HPDE6-E6E7 (cell line): Measurements from ENCODE around the gene DUXA.
A peak's percentile ranks its signal among the peaks of the same experiment; 100 is the strongest.
"Not testable (repeated sequence)": the region's sequence is repeated elsewhere in the genome, so short reads cannot be mapped to it uniquely, and the experiment has no call there.

Experiments used
- DNase-seq: peaks from one replicate; pipeline ENCODE4 v3.0.0; 2011; ENCODE audit warnings: missing footprints; ENCODE audit errors: extremely low spot score

Gene DUXA

DNA sequence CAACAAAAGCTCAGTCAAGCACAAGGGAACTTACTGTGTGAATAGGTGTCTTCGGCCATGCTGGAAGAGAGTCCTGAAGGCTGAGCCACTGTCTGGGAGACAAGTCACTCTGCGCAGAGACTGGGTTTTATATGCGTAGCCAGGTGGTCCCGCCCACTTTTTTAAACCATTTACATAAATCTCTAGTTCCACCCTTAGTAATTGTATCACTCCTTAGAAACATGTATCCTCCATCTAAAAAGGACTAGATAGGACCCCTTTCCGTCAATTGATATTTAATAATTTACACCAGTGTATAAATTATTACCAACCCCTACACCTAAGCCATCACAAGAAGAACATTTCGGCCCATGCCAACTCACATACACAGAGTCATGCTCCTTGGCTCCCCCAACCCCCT, at the start of gene DUXA:
Gene DUXA, minus strand, starts transcription at position 101 of the 400 bp plus-strand sequence. Its CDS starts 42 bp downstream, at position 59.
- DNase-seq = no peak

DNA sequence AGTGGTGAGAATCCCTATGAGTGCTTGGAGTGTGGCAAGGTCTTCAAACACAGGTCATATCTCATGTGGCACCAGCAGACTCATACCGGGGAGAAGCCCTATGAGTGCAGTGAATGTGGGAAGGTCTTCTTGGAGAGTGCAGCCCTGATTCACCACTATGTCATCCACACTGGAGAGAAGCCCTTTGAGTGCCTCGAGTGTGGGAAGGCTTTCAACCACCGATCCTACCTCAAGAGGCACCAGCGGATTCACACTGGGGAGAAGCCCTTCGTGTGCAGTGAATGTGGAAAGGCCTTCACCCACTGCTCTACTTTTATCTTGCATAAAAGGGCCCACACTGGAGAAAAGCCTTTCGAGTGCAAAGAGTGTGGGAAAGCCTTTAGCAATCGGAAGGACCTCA, 44.8 kb upstream of the DUXA start:
- DNase-seq = no peak

DNA sequence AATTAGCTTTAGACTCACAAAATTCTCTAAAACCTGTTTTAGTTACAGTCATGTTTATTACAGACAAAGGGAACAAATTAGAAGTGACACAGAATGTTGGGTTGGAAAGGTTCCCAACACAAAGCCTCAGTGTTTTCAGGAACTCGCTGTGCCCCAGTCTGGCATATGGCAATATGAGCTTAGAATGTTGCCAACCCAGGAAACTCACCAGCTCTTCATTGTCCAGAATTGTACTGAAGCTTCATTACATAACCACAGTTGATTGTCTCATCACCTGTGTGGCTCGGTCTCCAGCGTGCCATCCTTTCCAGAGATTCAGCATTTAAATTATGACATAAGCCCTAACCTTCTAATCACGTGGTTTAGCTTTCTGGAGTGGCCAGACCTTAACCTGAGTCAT, 43.1 kb upstream of the DUXA start:
- DNase-seq = no peak

DNA sequence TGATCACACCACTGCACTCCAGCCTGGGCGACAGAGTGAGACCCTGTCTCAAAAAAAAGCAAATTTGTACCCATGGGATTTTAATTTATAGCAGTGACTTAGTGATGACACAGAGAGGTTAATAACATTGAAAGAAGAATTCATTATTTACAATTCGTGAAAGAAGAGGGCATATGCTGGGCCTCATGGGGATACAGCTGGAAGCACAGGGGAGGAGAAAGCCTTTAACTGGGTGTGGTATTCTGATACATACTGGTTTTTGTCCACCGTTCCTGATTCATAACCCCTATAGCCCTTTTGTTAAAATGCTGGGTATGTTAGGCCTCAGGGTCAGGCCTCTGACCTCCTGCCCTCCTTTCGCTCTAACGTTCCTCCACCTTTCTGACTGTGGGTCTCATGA, 34.9 kb upstream of the DUXA start:
- DNase-seq = no peak

DNA sequence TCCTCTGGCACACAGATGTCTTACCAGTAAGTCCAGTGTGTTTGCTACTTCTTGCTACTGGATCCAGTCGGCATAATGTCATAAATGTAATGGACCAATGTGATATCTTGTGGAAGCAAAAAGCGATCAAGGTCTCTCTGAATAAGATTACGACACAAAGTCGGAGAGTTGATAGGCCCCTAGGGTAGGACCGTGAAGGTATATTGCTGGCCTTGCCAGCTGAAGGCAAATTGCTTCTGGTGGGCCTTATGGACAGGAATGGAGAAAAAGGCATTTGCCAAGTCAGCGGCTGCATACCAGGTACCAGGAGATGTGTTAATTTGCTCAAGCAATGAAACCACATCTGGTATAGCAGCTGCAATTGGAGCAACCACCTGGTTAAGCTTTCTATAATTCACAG, 30.6 kb upstream of the DUXA start:
- DNase-seq = not testable (repeated sequence)

DNA sequence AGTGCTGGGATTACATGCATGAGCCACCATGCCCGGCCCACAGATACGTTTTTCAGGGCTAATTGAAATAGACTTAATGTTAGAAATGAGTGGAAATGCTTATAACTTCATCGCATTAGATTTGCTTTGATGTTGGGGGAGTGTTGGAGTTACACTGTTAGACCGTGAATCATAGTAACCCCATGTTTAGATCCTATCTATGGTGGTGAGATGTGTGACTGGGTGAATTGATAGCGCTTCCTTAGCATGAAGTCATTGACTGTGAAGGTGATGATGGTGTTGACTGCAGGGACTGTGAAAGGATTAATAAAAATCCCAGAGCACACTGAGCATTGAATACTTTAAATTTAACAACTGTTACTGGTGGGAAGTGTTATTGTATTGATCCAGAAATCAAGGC, 25.7 kb upstream of the DUXA start:
- no peak for DNase-seq

DNA sequence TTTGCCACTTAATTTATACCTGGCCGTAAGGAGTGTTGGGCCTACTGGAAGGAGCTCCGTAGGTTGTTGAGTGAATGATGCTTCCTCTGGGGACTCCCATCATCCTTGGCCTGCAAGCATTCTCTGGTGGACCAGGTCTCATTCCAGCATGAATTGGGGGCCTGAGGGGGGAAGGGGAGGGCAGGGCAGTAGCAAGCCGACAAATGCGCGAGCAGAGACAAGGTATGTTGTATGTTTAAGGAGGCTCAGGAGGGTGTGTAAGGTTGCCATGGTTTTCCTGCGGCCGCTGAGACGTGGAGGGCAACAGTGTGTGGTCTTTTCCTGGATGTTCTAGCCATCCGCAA, 24.8 kb upstream of the DUXA start:
- no peak for DNase-seq

DNA sequence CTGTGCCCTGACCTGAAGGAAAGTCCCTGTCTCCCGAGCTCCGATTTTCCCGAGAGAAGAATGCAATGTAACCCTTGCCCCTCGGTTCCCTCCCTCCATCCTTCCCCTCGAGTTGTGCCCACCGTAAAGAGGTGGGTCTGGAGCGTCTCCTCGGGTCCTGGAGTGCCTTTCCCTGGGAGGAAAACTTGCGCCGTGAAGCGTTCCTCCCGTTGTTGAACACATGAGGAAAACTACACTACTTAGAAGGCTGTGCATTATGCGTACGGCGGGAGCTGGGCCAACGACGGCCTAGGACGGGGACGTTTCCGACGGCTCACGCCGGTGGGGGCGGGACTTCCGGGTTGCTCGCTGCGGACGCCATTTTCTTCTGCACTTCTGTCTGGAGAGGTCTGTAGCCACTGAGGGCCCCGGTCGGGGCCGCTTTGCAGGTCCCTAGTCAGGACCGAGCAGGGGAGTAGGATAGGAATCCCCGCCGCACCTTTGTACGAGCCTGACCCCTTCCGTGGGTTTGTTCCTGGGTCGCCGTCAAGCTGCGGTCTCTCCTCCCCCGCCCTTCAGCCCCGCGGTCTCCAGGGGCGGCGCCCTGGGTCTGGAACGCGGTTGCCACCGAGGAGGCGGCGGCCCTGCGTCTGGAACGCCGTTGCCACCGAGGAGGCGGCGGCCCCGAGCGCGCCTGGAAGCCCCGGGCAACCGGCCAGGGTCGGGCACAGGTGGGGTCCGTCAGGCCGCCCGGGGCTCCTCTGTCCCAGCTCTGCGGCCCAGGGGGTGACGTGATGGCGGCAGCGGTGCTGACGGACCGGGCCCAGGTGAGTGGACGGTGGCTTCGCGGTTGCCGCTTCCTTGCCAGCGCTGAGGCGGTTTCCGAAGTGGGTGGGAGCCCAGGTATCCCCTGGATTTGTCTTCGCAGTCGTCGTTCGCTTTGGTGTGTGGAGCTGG, 24.1 kb upstream of the DUXA start, which contains the start of gene ZNF264:
Gene ZNF264, plus strand, starts transcription at position 360 of the 936 bp plus-strand sequence. Its CDS starts 414 bp downstream, at position 774.
- DNase-seq = peak; percentile 83

DNA sequence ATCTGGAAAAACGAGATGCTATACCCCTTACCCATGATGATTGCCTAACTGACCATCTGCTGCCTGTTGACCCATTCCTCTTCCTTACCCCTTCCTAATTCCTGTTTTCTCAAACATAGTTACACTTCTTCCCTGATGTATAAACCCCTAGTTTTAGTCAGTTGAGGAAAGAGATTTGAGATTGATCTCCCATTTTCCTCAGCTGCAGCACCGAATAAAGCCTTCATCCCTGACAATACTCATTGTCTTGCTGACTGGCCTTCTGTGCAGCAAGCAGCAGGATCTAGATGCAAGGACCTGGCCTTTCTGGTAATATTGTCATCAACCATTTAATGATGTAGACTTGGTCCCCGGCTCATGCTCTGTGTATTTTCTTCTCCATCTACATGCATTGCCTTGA, 23.0 kb upstream of the DUXA start:
- no peak for DNase-seq

DNA sequence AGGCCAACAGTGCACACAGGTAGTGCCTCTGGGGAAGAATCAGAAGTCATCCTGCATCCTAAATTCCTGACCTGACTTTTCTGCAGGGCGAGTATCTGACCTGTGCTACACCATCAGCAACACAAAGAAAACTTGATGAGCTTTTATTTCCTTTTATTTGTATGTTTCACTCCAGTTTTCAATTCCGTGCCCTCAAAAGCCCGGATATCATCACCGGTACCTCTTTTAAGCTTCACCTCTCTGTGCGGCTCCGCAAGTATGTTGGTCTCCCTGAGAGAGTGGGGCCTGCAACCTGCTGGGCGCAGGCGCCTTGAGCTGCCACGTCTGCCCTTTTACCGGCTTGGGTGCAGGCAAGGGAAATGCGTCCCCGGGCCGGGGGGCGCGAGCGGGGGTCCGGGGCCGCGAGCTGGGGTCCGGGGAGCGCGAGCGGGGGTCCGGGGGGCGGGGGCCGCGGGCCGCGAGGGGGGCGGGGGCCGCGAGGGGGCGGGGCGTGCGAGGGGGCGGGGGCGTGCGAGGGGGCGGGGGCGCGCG, 4.3 kb upstream of the DUXA start:
- peak; percentile 16 for DNase-seq

DNA sequence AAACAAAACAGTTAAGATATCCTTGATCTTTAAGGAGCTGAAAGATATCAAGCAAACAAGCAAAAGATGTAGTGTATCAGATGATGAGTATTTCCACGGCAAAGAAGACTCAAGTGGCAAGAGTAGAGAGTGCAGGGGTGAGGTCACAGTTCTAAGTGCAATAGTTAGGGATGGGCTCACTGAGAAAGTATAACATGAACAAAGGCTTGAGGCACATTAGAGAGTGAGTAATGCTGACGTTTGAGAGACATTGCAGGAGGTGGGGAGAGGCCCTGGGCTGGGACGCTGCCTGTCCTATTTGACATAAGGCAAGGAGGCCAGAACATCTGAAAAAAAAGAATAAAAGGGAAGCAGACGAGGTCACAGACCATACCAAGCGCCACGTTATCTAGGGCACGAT, 1.4 kb downstream of the DUXA start:
- DNase-seq = peak; percentile 47

DNA sequence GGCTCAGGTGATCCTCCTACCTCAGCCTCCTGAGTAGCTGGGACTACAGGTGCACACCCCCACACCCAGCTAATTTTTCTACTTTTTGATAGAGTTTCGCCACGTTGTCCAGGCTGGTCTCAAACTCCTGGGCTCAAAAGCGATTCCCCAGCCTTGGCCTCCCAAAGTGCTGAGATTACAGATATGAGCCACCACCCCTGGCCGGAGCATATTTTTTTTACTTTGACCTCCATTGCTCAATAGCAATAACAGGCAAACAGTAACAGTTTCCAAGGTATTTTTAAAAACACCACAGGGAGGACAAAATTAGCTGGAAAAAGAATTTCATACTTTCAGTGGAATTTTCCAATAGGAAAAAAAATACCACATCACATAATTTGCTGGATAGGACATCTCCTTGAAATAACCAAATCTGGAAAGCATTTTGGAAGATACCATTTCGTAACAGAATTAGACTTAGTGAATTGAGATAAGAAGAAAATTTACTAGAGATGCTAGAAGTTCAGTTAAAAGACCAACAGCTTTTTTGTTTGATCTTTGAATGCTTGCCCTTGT, 5.2 kb downstream of the DUXA start:
- no peak for DNase-seq

DNA sequence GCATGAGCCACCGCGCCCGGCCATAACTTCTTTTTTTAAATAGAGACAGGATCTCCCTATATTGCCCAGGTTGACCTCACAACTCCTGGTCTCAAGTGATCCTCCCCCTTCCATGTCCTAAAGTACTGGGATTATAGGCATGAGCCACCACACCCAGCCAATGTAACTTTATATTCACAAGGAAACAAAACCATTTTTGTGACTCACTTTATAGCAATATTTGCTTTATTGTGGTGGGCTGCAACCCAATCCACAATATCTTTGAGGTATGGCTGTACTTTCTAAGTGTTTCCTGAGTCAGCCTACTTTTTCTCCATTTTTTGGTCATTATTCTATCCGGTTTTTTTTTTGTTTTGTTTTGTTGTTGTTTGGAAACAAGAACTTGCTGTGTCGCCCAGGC, 14.4 kb downstream of the DUXA start:
- DNase-seq = no peak

DNA sequence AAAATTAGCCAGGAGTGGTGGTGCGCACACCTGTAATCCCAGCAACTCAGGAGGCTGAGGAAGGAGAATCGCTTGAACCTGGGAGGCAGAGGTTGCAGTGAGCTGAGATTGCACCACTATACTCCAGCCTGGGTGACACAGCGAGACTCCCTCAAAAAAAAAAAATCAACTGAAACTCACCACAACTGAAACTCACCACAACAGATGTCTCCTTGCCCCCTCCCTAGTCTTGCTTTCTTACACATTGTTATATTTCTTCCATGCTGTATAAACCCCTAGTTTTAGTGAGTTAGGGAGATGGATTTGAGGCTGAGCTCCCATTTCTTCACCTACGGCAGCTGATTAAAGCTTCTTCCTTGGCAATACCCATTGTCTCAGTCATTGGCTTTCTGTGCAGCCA, 25.6 kb downstream of the DUXA start:
- no peak for DNase-seq

DNA sequence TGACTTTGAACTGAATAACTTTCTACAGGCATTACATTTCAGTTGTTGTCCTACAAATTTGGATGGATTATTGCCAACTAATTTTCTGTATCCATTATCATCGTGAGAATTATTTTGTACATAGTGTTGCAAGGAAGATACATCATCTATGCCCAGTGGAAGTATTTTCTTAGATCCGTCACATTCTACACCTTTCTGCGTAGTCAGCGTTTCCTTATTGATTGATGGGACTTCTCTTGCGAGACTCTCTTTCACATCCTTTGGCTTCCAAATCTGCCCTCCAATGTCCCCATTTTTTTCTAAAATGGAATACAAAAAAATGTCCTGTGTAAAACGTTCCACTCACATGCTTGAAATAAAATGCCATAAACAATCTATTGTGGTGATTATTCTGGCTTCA, 31.5 kb downstream of the DUXA start:
- no peak for DNase-seq

DNA sequence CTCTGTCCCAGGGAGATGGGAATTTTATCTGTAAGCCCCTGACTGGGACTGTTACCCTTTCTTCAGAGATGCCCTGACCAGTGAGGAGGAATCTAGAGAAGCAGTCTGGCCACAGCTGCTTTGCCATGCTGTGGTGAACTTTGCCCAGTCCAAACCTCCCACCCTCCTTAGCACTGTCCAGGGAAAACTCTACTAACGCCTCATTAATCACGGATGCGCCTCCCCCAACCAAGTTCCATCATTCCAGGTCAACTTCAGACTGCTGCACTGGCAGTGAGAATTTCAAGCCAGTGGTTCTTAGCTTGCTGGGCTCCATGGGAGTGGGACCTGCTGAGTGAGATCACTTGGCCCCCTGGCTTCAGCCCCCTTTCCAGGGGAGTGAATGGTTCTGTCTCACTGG, 39.9 kb downstream of the DUXA start:
- DNase-seq = not testable (repeated sequence)

DNA sequence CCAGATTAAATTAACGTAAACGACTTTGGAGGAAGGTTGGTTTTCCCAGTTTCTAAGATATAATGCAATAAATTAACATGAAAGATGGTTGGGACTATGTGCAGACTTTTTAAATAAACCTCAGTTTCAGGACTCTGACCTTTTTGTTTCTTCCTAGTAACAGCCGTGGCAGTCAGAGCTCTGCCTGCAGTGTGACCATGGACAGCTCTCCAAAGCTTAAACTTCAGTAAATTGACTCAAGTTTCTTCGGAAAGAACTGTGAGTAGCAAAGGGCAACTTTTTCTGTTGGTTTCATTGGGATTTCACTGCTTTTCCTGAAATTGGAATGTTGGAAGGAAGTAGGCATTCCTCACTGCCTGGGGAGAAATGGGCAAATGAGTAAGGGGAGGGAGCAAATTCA, 43.4 kb downstream of the DUXA start:
- DNase-seq = no peak

DNA sequence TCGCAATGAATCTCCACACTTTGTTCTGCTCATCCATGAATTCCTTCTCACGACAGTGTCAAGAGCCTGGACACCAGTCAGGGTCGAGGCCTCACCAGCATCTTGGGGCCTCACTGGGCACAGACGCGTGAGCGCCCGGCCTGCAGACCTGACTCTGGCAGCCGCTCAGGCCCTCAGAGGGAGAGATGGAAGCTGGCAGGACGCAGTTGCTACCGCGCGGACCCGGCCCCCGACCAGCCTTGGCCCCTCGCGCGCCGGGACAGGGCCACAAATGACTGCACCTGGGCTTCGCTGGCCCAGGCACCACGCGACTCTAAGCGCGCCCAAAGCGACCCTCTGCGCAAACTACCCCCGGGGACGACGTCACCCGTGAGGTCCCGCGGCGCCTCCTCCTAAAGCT, 48.4 kb downstream of the DUXA start:
- DNase-seq = no peak

DNA sequence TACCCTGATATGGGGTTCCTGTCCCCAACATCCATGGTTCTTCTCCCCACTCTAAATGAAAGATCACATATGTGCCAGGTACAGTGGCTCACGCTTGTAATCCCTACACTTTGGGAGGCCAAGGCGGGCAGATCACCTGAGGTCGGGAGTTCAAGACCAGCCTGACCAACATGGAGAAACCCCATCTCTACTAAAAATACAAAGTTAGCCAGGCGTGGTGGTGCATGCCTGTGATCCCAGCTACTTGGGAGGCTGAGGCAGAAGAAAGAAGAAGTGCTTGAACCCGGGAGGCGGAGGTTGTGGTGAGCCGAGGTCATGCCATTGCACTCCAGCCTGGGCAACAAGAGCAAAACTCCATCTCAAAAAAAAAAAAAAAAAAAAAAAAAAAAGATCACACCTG, 53.8 kb downstream of the DUXA start:
- DNase-seq = not testable (repeated sequence)

DNA sequence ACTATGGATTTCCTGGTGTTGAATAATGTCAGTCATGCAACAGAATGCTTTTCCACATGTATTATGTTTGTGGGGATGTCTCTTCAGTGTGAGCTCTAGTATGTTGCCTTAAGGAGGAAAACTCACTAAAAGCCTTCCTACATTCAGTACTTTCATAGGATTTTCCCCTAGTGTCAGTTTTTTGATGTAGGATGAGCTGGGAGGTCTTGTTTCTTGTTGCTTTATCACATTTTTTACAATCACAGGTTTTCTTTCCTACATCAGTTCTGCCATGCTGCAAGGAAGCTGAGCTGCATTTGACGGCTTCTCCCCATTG, 56.0 kb downstream of the DUXA start:
- no peak for DNase-seq

DNA sequence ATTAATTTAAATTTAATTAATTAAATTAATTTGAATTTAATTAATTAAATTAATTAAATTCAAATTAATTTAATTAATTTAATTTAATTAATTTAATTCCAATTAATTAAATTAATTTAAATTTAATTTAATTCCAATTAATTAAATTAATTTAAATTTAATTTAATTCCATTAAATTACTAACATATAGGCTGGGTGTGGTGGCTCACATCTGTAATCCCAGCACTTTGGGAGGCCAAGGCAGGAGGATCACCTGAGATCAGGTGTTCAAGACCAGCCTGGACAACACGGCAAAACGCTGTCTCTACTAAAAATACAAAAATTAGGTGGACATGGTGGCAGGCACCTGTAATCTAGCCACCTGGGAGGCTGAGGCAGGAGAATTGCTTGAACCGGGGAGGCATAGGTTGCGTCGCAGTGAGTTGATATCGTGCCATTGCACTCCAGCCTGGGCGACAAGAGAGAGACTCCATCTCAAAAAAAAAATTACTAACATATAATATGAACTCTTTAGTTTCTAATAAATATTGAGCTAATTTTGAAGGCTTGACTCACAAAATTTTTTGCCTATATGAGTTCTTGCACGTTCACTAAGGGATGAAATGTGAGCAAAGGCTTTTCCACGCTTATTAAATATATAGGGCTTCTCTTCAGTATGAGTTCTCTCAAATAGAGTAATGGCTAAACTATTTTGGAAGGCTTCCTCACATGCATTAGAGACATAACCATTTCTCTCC, 56.5 kb downstream of the DUXA start:
- DNase-seq = no peak

DNA sequence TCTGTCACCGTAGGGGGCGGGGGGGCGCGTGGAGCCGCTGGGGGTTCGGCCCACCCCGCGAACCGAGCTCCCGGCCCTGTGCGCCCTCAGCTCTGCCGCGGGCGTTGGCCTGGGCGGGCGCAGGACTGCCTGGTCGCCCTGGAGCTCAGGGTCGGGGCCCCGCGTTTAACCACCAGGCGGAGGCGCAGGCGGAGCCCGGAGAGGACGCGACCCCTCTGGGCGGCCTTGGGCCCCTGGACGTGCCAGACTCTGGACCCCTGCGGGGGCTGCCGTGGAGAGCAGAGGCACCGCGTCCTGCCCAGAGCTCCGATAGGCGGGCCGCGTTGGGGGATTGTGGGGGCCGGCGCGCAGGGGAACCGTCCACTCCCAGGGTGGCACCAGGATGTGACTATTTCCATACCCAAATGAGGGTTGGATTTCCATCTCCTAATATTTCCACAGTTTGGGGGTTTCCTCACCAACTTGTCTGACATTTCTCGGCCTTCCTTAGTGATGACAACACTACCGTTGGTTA, 60.5 kb downstream of the DUXA start:
- DNase-seq = no peak
